ENCODE results near the gene PAX7.
"Not testable (repeated sequence)": the region's sequence is repeated elsewhere in the genome, so short reads cannot be mapped to it uniquely, and the experiment has no call there.

Gene PAX7

DNA sequence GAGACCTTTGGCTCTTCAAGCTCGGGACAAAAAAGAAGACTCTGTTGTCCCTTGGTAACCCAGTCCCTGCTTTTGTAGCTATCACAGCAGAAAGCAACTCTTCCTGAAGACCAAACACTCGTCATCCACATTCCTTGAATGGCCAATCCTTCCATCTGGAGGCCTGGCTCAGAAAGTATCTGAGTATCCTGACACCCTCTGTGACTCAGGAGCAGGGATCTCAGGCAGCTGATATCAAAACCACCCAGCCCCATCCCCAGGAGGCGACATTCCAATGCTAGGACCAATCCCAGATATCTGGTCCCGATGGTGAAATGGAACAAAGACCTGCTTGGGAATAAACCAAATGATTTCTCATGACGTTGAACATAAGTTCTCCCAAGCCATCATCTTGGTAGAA is 116.3 kb downstream of the PAX7 start:
- Histone ChIP-seq H3K4me3 (ENCODE audit: low read length) (no peak overlapping the region), H3K4me1 (ENCODE audit: insufficient read depth, low read length) (no peaks in the 10 kb centered on the region), H3K27me3 (ENCODE audit: insufficient read depth, low read length) (no peaks in the 10 kb centered on the region), H3K36me3 (ENCODE audit: insufficient read depth, low read length) (no peaks in the 10 kb centered on the region), H3K9me3 (ENCODE audit: low read length) (no peaks in the 10 kb centered on the region), H2AFZ (ENCODE audit: low read depth, low read length) (no peak overlapping the region)

DNA sequence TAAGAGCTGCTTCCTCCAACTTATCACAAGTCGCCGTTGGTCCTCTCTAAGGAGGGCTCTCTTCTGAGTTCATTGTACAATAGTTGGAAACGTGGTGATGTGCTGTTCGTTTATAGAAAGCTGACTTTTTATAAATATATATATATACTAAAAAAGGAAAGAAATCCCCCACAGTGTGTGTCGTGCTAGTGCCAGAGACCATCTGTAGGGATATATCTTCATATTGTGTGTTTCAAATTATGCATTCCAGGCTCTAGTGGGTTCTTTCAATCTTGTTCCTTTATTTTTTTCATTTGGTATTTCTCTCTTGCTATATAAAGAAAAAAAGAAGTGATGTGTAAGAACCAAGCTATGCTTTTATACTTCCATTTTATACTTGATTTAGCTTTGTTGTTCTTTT is 117.0 kb downstream of the PAX7 start:
- H2AFZ ChIP-seq (ENCODE audit: low read depth, low read length), result no peak overlapping the region
- H3K4me1 ChIP-seq (ENCODE audit: insufficient read depth, low read length), result no peaks in the 10 kb centered on the region
- no peak overlapping the region for H3K4me3 ChIP-seq (ENCODE audit: low read length)
- no peaks in the 10 kb centered on the region for H3K36me3 ChIP-seq (ENCODE audit: insufficient read depth, low read length)
- H3K9me3 ChIP-seq (ENCODE audit: low read length), result no peaks in the 10 kb centered on the region
- H3K27me3 ChIP-seq (ENCODE audit: insufficient read depth, low read length), result no peaks in the 10 kb centered on the region

DNA sequence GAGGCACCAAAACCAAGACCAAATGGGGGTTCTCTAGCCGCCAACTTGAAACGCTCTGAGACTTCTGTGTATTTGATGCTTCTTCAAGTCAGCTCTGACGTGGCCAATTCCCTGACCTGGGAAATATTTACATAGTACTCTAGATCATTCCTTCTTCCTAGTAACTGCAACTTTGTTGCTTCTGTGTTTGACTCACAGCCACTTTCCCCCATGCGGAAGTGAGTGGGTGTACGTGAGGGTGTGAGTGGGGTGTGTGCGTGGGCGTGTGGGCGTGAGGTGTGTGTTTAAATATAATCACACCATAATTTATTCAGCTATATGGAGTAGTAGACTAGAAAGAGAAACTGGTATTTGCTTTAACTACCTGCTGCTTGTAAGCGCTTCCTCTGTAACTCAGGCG is 117.8 kb downstream of the PAX7 start:
- Histone ChIP-seq H3K27me3 (ENCODE audit: insufficient read depth, low read length) (no peaks in the 10 kb centered on the region), H3K36me3 (ENCODE audit: insufficient read depth, low read length) (no peaks in the 10 kb centered on the region), H2AFZ (ENCODE audit: low read depth, low read length) (no peak overlapping the region), H3K9me3 (ENCODE audit: low read length) (no peaks in the 10 kb centered on the region), H3K4me1 (ENCODE audit: insufficient read depth, low read length) (no peaks in the 10 kb centered on the region), H3K4me3 (ENCODE audit: low read length) (no peak overlapping the region)

DNA sequence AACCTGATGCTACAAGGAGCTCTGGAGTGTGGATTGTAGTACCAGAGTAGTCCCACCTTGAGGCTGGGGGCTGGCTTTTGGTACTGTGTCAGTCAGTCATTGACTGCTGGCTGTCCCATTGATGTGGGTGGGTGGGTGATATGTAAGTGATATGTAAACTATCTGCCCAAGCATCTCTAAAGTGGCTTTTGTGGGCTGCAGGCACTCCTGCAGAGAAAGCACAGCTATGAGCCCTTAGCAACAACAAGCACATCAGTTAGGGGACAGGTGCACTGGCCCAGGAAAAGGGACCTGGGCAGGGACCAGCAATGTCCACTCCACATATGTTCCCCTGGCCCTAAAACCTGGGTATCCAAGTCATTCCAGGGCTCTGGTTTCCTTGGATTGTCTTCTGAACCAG is 118.9 kb downstream of the PAX7 start:
- Histone ChIP-seq H3K9me3 (ENCODE audit: low read length) (no peaks in the 10 kb centered on the region), H2AFZ (ENCODE audit: low read depth, low read length) (no peak overlapping the region), H3K4me3 (ENCODE audit: low read length) (no peak overlapping the region), H3K36me3 (ENCODE audit: insufficient read depth, low read length) (no peaks in the 10 kb centered on the region), H3K4me1 (ENCODE audit: insufficient read depth, low read length) (no peaks in the 10 kb centered on the region), H3K27me3 (ENCODE audit: insufficient read depth, low read length) (no peaks in the 10 kb centered on the region)

DNA sequence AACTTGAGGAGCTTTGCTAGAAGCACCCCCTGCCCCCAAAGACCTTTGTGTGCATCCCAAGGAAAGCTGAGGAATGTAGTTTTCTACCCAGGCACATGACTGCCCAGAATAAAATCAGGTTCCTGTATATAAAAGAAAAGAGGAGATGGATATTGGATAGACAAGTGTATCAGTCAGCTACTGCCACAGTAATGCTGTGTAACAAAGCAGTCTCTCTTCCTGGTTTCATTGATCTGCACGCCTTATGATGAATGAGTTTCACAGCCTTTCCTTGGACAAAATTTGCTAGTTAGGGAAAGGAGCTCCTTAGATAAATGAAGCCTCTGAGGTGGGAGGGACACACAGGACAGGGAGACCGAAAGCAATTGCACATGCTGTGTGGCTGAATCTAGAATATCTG is 120.0 kb downstream of the PAX7 start:
- no peaks in the 10 kb centered on the region for H3K36me3 ChIP-seq (ENCODE audit: insufficient read depth, low read length)
- H3K4me3 ChIP-seq (ENCODE audit: low read length), result no peak overlapping the region
- no peaks in the 10 kb centered on the region for H3K4me1 ChIP-seq (ENCODE audit: insufficient read depth, low read length)
- H3K9me3 ChIP-seq (ENCODE audit: low read length), result no peaks in the 10 kb centered on the region
- no peak overlapping the region for H2AFZ ChIP-seq (ENCODE audit: low read depth, low read length)
- H3K27me3 ChIP-seq (ENCODE audit: insufficient read depth, low read length), result no peaks in the 10 kb centered on the region

DNA sequence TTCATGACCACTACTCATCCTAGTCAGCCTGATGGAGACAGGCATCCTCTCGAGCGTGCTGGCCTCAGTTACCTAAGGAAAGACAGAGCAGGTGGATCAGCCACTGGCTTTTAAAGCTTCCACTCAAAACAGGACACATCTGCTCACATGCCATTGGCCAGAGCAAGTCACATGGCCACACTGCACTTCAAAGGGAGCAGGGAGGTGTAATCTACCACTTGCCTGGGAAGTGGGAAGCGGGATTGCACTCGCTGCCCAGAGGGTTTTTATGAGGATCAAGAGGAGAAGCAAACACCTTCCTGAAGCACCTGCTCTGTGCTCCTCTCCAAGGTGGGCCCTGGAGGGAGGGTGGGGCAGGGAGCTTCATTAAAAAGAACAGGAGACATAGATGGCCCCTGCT is 120.8 kb downstream of the PAX7 start:
- H3K4me1 ChIP-seq (ENCODE audit: insufficient read depth, low read length), result no peaks in the 10 kb centered on the region
- no peaks in the 10 kb centered on the region for H3K36me3 ChIP-seq (ENCODE audit: insufficient read depth, low read length)
- no peak overlapping the region for H2AFZ ChIP-seq (ENCODE audit: low read depth, low read length)
- no peak overlapping the region for H3K4me3 ChIP-seq (ENCODE audit: low read length)
- H3K9me3 ChIP-seq (ENCODE audit: low read length), result no peaks in the 10 kb centered on the region
- H3K27me3 ChIP-seq (ENCODE audit: insufficient read depth, low read length), result no peaks in the 10 kb centered on the region

DNA sequence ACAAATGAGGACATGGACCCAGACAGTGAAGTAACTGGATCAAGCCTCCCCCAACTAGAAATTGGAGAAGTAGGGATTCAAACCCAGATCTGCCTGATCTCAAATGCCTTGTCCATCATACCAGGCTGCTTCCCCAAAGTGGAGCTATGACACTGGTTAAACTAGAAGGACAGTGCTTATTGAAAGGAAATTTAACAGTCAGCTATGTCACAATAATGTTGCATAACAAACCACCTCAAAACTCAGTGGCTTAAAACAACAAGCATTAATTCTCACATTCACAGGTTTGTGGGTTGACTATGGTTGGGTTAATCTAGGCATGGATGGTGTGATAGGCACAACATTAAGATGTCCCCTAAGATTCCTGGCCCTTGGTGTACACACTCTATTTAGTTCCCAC is 121.8 kb downstream of the PAX7 start:
- Histone ChIP-seq H3K4me3 (ENCODE audit: low read length) (no peak overlapping the region), H3K9me3 (ENCODE audit: low read length) (no peaks in the 10 kb centered on the region), H3K4me1 (ENCODE audit: insufficient read depth, low read length) (no peaks in the 10 kb centered on the region), H3K36me3 (ENCODE audit: insufficient read depth, low read length) (no peaks in the 10 kb centered on the region), H3K27me3 (ENCODE audit: insufficient read depth, low read length) (no peaks in the 10 kb centered on the region), H2AFZ (ENCODE audit: low read depth, low read length) (no peak overlapping the region)

DNA sequence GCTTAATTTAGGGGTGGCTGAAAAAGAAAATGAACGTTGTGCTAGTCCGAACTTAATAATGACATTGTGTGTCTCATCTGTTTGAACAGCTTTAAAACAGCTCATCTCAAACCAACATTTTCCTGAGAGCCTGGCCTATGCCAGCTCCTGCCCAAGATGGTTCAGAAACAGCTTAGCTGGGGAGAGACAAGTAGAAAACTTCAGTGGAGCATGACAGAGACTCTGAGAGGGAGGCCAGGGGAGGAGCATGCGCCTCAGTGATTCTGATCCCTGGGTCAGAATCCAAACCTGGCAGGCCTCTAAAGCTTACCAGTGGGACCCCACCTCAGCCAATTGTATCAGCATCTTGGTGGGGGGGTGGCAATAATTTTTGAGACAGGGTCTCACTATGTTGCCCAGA is 129.5 kb downstream of the PAX7 start:
- no peak overlapping the region for H2AFZ ChIP-seq (ENCODE audit: low read depth, low read length)
- no peaks in the 10 kb centered on the region for H3K9me3 ChIP-seq (ENCODE audit: low read length)
- H3K27me3 ChIP-seq (ENCODE audit: insufficient read depth, low read length), result no peaks in the 10 kb centered on the region
- no peaks in the 10 kb centered on the region for H3K36me3 ChIP-seq (ENCODE audit: insufficient read depth, low read length)
- no peak overlapping the region for H3K4me3 ChIP-seq (ENCODE audit: low read length)
- no peaks in the 10 kb centered on the region for H3K4me1 ChIP-seq (ENCODE audit: insufficient read depth, low read length)

DNA sequence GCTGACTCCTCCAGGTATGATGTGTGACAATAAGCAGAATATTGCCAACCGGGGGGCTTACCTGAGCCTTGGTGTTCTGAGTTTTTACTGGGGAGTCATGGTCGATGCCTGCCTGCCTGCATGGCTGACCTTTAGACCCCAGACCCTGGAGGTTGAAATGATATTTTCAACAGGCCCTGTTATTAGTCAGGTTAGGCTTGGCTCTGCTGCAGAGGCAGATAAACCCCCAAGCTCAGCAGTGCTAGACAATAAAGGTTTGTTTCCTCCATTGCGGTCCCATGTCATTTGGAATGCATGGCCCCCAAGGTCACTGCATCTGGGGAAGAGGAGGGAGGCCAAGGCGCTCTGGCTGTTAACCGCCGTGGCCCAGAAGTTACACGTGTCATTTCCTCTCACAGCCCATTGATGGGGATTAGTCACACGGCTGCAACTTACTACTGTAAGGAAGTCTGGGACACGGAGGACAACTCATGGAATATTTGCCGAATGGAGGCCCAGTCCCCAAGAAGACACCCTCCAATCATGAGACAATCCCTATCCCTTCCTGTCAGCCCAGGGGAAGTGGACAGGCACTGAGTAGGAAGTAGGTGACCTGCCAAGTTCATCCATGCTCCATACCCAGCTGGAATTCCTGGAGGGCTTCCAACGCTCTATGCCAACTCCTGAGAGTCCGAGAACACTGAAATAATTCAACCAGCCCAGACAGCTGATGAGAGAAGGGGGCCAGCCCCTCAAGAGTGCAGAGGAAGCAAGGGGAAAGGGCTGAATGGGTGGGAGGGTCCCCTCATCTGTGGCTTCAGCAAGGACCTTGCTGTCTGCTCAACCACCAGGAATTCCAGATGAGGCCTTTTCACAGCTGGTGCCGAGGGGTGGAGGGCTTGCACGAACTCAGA is 131.5 kb downstream of the PAX7 start:
- Histone ChIP-seq H3K27me3 (ENCODE audit: insufficient read depth, low read length) (no peaks in the 10 kb centered on the region), H2AFZ (ENCODE audit: low read depth, low read length) (no peak overlapping the region), H3K9me3 (ENCODE audit: low read length) (no peaks in the 10 kb centered on the region), H3K4me1 (ENCODE audit: insufficient read depth, low read length) (no peaks in the 10 kb centered on the region), H3K4me3 (ENCODE audit: low read length) (no peak overlapping the region), H3K36me3 (ENCODE audit: insufficient read depth, low read length) (no peaks in the 10 kb centered on the region)

DNA sequence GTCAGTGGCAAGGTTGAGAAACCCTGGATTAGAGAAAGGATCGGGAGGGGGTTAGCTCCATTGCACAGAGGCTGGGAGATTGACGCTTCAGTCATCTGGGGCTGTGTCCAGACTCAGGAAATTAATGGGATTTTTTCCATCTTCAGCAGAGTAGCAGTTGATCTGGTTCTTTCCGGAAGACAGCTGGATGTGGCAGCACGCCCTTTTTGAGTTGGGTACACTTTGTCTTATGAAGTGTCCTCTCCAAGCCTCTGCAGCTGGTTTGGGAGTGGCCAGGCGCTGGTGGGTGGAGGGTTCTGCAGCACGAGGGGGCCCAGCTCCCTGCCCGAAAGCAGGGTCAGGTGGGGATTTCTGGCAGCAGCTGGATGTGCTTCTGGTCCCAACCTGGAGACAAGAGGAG is 133.7 kb downstream of the PAX7 start:
- peaks cover 4% of the 10 kb centered on the region for H3K27me3 ChIP-seq (ENCODE audit: insufficient read depth, low read length)
- no peak overlapping the region for H2AFZ ChIP-seq (ENCODE audit: low read depth, low read length)

DNA sequence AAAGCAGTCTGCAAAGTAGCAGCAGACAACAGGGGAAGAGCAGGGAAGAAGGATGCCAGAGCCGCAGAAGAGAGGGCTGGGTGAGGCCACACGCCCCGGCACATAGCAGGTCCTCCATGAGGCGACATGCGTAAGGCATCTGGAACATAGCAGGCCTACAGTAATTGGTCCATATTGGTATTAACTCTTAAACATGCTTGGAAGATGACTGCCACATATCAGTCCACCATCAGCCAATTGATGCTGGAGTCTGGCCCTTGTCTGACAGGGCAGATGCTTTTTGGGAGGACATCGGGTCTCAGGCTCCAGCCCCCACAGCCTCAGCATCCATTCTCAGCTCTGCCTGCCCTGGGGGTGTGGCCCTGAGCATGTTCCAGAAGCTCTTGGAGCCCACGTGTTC is 135.1 kb downstream of the PAX7 start:
- Histone ChIP-seq H3K4me3 (ENCODE audit: low read length) (no peak overlapping the region), H3K4me1 (ENCODE audit: insufficient read depth, low read length) (no peaks in the 10 kb centered on the region), H3K36me3 (ENCODE audit: insufficient read depth, low read length) (no peaks in the 10 kb centered on the region), H3K9me3 (ENCODE audit: low read length) (no peaks in the 10 kb centered on the region), H2AFZ (ENCODE audit: low read depth, low read length) (no peak overlapping the region), H3K27me3 (ENCODE audit: insufficient read depth, low read length) (peaks cover 10% of the 10 kb centered on the region)

More for the DNA sequence above, 133.7 kb downstream of the PAX7 start:
- Histone ChIP-seq H3K9me3 (ENCODE audit: low read length) (no peaks in the 10 kb centered on the region), H3K4me3 (ENCODE audit: low read length) (no peak overlapping the region), H3K36me3 (ENCODE audit: insufficient read depth, low read length) (no peaks in the 10 kb centered on the region), H3K4me1 (ENCODE audit: insufficient read depth, low read length) (no peaks in the 10 kb centered on the region)

DNA sequence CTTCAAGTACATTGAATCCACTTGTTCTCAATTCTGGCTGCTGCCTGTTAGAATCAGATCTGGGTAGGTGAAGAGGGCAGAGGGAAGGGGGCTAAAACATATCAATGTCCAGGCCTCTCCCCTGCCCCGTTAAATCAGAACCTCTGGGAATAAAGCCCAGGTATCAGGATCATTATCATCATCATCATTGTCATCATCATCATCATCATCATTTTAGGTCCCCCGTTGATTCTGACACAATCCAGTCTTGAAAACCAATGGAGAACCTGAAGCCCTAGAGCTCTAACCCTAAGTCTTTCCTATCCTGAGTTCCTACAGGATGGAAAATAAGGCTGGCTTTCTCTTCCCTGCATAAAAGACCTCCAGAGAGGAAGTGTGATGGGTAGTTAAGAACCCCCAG is 135.7 kb downstream of the PAX7 start:
- no peak overlapping the region for H2AFZ ChIP-seq (ENCODE audit: low read depth, low read length)
- peaks cover 11% of the 10 kb centered on the region for H3K27me3 ChIP-seq (ENCODE audit: insufficient read depth, low read length)
- H3K4me1 ChIP-seq (ENCODE audit: insufficient read depth, low read length), result no peaks in the 10 kb centered on the region
- H3K9me3 ChIP-seq (ENCODE audit: low read length), result no peaks in the 10 kb centered on the region
- H3K4me3 ChIP-seq (ENCODE audit: low read length), result no peak overlapping the region
- no peaks in the 10 kb centered on the region for H3K36me3 ChIP-seq (ENCODE audit: insufficient read depth, low read length)

DNA sequence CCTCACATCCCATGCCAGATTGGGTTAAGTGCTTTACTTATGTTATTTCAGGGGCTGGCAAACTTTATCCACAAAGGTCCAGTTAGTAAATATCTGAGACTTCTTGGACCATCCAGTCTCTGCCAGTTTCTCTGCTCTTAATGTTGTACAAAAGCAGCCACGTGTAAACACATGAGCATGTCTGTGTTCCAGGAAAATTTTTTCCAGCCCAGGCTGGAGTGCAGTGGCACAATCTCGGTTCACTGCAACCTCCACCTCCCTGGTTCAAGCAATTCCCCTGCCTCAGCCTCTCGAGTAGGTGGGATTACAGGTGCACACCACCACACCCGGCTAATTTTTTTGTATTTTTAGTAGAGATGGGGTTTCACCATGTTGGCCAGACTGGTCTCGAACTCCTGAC is 136.9 kb downstream of the PAX7 start:
- not testable (repeated sequence) for H3K4me1 ChIP-seq (ENCODE audit: insufficient read depth, low read length); H3K36me3 ChIP-seq (ENCODE audit: insufficient read depth, low read length); H3K9me3 ChIP-seq (ENCODE audit: low read length); H3K4me3 ChIP-seq (ENCODE audit: low read length); H2AFZ ChIP-seq (ENCODE audit: low read depth, low read length)
- peaks cover 11% of the 10 kb centered on the region for H3K27me3 ChIP-seq (ENCODE audit: insufficient read depth, low read length)

DNA sequence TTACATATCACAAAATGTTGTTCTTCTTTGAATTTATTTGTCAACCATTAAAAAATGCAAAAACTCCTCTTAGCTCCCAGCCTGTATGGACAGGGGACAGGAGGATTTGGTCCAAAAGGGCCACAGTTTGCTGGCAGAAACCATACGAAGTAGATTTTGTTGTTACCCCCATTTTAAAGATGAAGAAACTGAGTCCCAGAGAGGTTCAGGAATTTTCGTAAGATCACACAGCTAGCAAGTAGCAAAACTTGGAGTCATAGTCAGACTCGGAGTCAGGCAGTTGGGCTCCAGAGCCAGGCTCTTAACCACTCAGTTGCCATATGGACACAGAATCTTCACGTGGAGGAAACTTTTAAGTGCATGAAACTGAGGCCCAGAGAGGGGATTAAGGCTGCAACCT is 137.4 kb downstream of the PAX7 start:
- Histone ChIP-seq H3K36me3 (ENCODE audit: insufficient read depth, low read length) (no peaks in the 10 kb centered on the region), H3K9me3 (ENCODE audit: low read length) (no peaks in the 10 kb centered on the region), H2AFZ (ENCODE audit: low read depth, low read length) (no peak overlapping the region), H3K4me3 (ENCODE audit: low read length) (no peak overlapping the region), H3K4me1 (ENCODE audit: insufficient read depth, low read length) (no peaks in the 10 kb centered on the region), H3K27me3 (ENCODE audit: insufficient read depth, low read length) (peaks cover 15% of the 10 kb centered on the region)
